GM18868 (cell line): ENCODE results near the gene TRIM40.

Experiments used
- ATAC-seq: cut with Tn5 transposase; IDR thresholded peaks from one replicate; pipeline ENCODE4 v1.9.1; 2021; ENCODE audit warnings: mild to moderate bottlenecking, moderate library complexity; ENCODE audit not compliant: unreplicated experiment

TRIM40 gene

GRCh38 chr6:30135757-30136156 lies at the start of gene TRIM40:
Gene TRIM40 (plus strand): TSS chr6:30136140. CDS start chr6:30137037, 897 bp downstream.
- no peak for ATAC-seq

DNA sequence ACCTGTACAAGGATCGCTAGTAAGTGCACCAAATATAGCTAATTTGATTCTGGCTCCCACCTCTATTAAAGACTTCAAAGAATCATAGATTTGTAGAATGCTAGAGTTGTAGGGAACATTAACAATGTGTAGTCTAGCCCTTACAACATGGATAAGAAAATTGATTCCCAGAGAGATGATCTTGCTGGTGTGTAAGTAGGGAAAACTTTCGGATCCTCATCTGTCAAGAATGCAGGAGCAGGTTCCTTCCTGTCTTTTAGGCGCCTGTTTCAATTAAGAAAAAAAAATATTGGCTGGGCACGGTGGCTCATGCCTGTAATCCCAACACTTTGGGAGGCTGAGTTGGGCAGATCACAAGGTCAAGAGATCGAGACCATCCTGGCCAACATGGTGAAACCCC lies 48.1 kb upstream of the TRIM40 start:
- ATAC-seq, result no peak

DNA sequence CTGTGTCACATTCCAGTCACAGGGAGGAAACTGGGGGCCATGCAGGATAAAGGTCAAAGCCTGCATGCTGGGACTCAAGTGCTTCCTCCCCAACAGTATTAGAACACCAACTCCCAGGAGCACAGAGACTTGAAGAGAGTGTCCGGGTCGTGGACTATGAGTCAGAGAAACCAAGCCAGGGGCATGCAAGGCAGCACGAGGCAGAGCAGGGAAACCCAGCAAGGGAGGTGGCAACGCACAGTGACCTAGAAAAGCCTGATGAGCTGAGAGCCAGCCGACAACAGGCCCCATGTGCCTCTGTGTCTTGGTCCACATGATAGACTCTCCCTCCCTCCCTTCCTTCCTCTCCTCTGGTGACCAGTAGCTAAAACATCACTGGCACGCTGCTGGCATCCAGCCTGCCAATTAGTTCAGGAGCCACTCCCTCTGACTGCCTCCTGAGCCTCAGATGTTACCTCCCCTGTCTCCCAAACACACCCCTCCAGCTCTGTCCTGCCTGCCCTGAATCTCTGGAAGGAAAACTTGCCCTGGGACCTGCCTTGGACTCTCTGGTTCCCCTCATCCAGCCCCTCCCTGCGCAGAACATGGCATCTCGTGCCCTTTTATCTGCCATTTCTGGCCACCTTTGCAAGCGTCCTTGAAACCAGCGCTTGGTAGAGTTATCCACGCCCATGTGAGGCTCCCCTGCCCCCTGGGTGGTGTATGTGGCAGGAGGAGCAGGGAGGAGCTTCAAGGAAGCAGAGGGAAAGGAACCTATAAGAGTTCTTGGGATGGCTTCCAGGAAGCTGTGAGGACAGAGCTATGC lies 44.2 kb upstream of the TRIM40 start:
- ATAC-seq, result no peak

DNA sequence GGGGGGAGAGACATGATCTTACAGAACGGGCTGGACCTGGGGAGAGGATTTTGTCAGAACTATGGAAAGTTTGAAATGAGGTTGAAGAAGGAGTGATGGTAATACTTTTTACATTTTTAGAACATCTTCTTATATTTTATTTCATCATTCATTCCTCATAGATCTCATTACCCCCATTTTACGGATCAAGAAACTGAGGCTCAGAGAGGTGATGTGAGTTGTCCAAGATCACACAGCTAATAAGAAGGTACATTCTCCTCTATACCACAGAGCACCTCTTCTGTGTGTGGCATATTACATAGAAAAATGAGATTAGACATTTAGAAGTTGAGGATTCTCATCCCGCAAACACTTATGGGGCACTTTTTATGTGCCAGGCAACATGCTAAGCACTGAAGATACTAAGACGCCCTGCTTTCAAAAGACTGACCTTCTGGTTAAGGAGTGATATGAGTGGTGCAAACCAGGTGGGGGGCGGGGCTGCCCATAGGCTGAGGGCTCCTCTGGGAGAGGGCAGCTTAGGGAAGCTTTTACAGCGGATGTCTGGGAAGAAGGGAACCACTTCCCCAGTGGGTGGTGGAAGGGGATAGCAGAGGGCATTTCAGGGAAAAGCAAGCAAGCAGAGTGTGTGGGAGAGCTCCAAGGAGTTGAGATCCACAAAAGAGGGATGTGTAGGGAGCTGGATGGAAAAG lies 42.9 kb upstream of the TRIM40 start:
- no peak for ATAC-seq

GRCh38 chr6:30093951-30094661 lies 41.8 kb upstream of the TRIM40 start:
- ATAC-seq, result no peak

DNA sequence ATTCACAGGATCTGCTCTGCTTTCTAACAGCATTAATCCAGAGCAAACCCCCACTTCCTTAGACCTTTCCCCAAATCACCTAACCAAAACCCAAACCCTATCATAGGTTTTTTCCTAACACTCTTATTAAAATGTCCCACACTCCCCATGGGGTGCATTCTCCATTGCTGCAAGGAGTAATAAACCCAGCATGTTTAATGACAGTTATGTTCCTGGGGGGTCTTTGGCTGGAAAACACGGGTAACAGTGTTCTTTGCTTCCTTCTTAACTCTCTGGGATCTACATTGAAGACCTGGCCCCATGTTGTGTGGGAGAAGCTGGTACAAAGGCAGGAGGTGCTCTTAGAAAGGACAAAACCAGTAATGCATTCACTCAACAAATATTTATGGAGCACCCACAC lies 39.1 kb upstream of the TRIM40 start:
- no peak for ATAC-seq

GRCh38 chr6:30097902-30098768 lies 37.8 kb upstream of the TRIM40 start:
- no peak for ATAC-seq

GRCh38 chr6:30100154-30100553 lies 35.8 kb upstream of the TRIM40 start:
- ATAC-seq, result no peak

- no peak for ATAC-seq
These were observed 35.1 kb upstream of the TRIM40 start for GRCh38 chr6:30100585-30101443.

GRCh38 chr6:30101444-30102413 lies 34.2 kb upstream of the TRIM40 start:
- ATAC-seq, result peak; percentile 80

DNA sequence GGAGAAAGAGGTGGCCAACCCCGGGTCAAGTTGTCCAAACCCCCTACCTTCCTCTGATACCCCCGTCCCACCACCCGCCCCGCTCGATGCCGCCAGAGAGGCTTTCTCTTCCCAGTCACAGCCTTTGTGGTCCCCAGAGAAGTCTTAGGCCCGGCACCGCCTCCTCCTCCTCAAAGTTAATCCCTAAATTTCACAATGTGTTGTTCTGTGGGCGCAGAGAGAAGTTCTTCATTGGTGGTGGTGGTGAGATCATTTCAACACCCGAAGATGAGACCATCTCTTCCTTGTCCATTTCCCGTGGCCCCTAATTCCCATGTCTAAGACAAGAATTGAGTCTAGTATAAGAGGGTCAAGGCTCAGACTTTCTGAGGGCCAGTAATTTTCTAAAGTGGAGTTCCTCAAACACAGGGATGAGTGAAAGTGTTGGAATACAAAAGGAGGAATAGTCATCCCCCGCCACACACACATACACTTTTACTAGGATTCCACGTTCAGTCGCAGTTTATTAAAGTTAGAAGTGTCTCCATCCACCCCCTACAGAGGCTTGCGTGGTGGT lies 33.4 kb upstream of the TRIM40 start:
- no peak for ATAC-seq

DNA sequence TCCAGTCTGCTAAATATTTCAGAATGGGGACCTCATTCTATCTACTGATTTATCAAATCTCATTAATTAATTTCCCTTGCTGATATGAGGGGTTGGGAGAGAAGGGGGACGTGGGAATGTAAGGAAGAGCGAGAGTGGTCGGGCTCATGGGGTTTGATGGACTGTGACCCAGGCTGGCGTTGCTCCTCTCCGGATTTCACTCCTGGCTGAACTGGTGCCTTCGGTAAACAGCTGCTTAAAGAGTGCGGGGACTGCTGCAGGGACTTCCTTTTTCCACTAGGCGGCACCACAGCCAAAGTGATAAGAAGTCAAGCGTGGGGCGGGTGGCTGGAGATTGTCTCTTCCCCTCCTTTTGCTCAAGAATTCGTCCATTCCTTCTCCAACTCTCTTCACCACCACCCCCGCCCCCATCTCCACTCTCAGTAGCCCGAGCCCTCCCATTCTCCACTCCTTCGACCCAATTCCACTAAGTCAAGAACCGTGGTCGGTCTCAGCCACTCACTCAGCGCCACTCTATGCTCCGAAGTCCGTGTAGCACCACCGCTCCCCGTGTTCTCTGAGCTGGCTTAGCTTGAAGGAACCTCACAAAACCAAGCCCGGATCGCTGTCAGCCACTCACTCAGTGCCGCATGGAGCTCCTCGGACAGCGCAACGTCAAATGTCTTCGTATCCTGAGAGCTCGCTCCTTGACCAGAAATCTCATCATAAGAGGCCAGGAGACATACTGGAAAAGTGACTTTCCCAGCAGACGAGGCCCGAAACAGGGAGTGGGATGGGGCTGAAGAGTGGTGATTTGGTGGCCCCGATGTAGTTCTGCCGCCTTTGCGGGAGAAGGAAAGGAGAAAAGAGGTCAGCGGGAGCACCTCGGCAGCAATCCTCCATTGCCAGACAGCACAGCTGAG lies 32.7 kb upstream of the TRIM40 start:
- ATAC-seq, result peak; percentile 67

DNA sequence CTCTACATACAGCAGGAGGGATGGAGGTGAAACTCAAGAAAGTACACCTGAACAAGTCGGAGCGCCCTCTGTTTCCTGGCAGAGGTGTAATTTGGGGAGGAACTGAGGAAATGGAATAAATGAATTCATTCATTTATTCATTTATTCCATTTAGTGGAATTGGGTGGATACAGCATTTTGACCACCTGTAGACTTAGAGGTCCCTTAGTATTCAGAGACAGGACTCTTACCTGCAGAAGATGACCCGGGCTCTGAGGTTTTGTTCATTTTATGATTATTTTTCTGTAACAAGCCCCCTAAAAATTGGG lies 32.1 kb upstream of the TRIM40 start:
- no peak for ATAC-seq

GRCh38 chr6:30104661-30105060 lies 31.3 kb upstream of the TRIM40 start:
- ATAC-seq, result no peak

DNA sequence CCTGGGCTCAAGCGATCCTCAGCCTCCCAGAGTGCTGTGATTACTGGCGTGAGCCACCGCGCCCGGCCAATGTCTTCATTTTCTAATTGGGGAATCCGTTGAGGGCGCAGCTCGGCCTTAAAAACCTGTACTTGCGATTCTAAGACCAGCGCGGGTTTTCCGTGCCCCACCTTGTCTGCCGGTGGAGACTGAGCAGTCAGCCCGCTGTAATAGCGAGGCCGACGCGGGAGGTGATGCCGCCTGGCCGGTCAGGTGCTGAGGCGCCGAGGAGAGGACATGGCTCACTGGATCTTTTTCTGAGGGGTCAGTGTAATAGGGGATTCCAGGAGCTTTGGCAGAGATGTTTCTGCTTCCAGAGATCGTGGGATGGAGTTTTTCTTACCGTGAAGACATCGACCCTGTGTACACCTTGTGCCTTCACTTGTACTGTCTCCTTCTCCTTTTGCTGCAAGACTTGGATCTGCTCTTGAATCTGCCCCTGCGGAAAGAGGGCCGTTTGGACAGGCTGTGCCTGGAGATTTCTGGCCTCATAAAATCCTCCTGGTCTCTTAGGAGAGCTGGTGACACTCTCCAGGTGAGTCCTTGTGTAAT lies 24.6 kb upstream of the TRIM40 start:
- ATAC-seq, result no peak

DNA sequence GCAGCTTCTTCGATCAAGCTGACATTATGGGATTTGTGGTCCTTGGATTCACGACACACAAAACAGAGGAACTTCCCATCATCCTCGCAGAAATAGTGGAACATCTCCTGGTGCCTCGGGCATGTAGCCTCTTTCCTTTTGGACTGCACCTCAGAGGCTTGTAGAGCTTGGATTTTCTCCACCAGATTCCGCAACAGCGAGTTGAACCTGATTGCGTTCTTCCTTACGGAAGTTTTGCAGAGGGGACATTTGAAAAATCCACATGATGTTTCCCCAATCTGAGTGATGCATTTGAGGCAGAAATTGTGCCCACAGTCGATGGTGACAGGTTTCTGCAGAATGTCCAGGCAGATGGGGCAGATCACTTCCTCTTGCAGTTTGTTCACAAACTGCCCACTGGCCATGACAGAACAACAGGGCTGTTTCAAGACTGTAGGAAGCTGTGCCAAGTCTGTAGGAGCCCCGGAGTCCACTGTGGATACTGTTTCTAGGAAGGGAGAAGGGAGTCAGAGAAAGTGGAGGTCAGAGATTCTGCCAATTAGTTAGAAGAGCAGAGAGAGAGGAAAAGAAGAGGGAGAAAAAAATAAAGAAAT lies 23.4 kb upstream of the TRIM40 start:
- no peak for ATAC-seq
